Prostate gland (tissue), 2 donors: ENCODE measurements around the gene ABCA10. TPM values are rescaled to one million over a fixed set of nuclear protein-coding genes. Genes with fewer than 3 reads are reported as not detected.

Experiments used
- DNase-seq: peaks from one replicate; pipeline ENCODE4 v3.0.0-alpha.2; 2019; ENCODE audit warnings: low spot score
- H3K27ac ChIP-seq, 2 donors: fragments of 200-600 bp; sonication (generic); 2 replicates each; pipeline ENCODE4 v1.5.1; 2017 to 2019
- H3K27me3 ChIP-seq: fragments of 200-600 bp; sonication (generic); replicated peaks from 2 replicates; pipeline ENCODE4 v1.5.1; 2019; ENCODE audit not compliant: insufficient read depth
- H3K36me3 ChIP-seq, 2 donors: fragments of 200-600 bp; sonication (generic); 1 replicate in 1 of 2; 2 replicates in 1 of 2; pipeline versions ENCODE4 v1.5.1 to v1.8.1; 2017 to 2019
- H3K4me1 ChIP-seq: fragments of 200-600 bp; sonication (generic); replicated peaks from 2 replicates; pipeline ENCODE4 v1.5.1; 2019
- H3K4me3 ChIP-seq, 2 donors: fragments of 200-600 bp; sonication (generic); 2 replicates each; pipeline ENCODE4 v1.5.1; 2017 to 2019
- H3K9me3 ChIP-seq: fragments of 200-600 bp; sonication (generic); 2 replicates; pipeline ENCODE4 v1.5.1; 2017
- POLR2A ChIP-seq: fragments of 450-650 bp; IDR thresholded peaks from one replicate; pipeline ENCODE4 v1.6.1; 2016; ENCODE audit warnings: antibody characterized with exemption, mild to moderate bottlenecking
- POLR2AphosphoS5 ChIP-seq: sonication (generic); formaldehyde crosslinking; IDR thresholded peaks from one replicate; pipeline ENCODE4 v1.6.1; 2017; ENCODE audit warnings: antibody characterized with exemption
- WGBS: methylation state at CpG from one replicate; pipeline ENCODE4 v1.1.5; 2018; 5-methylcytosine and 5-hydroxymethylcytosine counted together
- intact Hi-C: fragments of 100-400 bp; cut with DNase I; formaldehyde crosslinking; loops from one replicate; pipeline ENCODE4 v1.14.2; 2022
- total RNA-seq, 2 donors: library from RNA; depleted of rRNA; stranded (reverse); fragments of >200 nt; gene quantifications; one replicate each; pipeline ENCODE4 v1.1.0, GENCODE V29; 2016
- TF ChIP-seq, protein P1 (sequence below), 4 experiments: fragments of 200-600 bp in 2 of 4; fragments of 450-650 bp in 2 of 4; sonication (generic) in 2 of 4; IDR thresholded peaks; 1 replicate in 3 of 4; 2 replicates in 1 of 4; pipeline ENCODE4 v1.5.1; 2016 to 2019; ENCODE audit warnings: antibody characterized with exemption in 4 of 4, mild to moderate bottlenecking in 2 of 4, moderate library complexity in 2 of 4

The ABCA10 gene
- total RNA-seq, 2 donors from 2014 or later = 0.59 to 6.6 TPM

DNA sequence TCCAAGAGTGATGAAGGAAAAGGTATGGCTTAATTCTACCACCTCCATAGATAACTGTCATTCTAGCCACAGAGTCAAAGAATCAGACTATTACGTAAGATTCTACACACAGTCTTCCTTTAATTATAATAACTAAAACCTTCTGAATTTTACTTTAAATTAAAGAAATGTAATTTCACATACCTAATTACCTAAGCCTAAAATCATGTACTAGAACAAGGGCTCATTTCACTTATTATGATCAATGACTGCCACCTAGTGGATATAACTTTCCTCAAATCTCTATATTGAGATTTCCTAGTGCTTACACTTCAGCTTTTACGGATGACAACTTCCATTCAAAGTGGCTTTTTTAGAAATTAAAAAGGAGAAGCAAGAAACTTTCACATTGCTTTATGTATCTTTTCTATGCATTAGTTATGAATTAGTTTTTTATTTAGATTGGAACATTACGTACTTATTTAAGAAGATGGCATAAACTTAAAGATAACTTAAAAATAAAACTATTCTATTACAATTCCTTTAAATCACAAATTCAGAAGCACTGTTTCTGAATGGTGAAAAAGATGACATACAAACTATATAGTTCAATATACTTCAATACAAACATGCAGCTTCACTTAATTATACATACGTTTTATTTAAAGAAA, 18.2 kb upstream of the ABCA10 start:
- Histone ChIP-seq H3K27ac (no peak overlapping the region), H3K27me3 (no peaks in the 10 kb centered on the region), H3K36me3 (no peaks in the 10 kb centered on the region), H3K4me1 (no peaks in the 10 kb centered on the region), H3K4me3 (no peak overlapping the region), H3K9me3 (no peaks in the 10 kb centered on the region)
- intact Hi-C loops = no loop called here
- DNase-seq = no peak
- TF ChIP-seq, protein P1, sequence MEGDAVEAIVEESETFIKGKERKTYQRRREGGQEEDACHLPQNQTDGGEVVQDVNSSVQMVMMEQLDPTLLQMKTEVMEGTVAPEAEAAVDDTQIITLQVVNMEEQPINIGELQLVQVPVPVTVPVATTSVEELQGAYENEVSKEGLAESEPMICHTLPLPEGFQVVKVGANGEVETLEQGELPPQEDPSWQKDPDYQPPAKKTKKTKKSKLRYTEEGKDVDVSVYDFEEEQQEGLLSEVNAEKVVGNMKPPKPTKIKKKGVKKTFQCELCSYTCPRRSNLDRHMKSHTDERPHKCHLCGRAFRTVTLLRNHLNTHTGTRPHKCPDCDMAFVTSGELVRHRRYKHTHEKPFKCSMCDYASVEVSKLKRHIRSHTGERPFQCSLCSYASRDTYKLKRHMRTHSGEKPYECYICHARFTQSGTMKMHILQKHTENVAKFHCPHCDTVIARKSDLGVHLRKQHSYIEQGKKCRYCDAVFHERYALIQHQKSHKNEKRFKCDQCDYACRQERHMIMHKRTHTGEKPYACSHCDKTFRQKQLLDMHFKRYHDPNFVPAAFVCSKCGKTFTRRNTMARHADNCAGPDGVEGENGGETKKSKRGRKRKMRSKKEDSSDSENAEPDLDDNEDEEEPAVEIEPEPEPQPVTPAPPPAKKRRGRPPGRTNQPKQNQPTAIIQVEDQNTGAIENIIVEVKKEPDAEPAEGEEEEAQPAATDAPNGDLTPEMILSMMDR (IDR thresholded peaks at IDR 0.05) = peak in 3 of 4 experiments; percentile 61 to 72 (median 69)
- TF ChIP-seq POLR2A (no peak), POLR2AphosphoS5 (no peak)
- 65% methylated on average over 4 of the region's 4 CpGs for WGBS

DNA sequence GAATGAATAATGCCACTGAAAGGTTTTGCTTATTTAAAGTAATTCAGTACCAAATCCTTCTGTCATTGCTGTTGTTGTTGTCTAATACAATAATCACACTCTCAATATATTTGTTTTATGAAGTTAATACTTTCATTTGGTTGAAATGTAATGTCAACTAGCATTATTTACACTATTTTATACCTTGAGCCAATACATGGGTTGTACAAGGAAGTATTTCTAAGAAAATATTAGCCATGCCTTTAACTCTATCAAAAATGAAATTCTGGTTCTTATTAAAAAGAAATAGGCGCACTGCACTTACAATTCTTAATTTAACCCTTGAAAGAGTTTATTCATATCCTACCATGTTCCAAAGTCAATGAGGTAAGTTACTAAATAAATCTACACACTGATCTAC, 17.6 kb upstream of the ABCA10 start:
- 46% methylated on average over 1 of the region's 1 CpG for WGBS
- H3K4me1 ChIP-seq = no peaks in the 10 kb centered on the region
- H3K27me3 ChIP-seq = no peaks in the 10 kb centered on the region
- intact Hi-C loops = no loop called here
- no peaks in the 10 kb centered on the region for H3K36me3 ChIP-seq
- no peak overlapping the region for H3K27ac ChIP-seq
- no peak for DNase-seq
- no peak overlapping the region for H3K4me3 ChIP-seq
- no peaks in the 10 kb centered on the region for H3K9me3 ChIP-seq
- TF ChIP-seq POLR2AphosphoS5 = no peak
- TF ChIP-seq POLR2A = no peak

DNA sequence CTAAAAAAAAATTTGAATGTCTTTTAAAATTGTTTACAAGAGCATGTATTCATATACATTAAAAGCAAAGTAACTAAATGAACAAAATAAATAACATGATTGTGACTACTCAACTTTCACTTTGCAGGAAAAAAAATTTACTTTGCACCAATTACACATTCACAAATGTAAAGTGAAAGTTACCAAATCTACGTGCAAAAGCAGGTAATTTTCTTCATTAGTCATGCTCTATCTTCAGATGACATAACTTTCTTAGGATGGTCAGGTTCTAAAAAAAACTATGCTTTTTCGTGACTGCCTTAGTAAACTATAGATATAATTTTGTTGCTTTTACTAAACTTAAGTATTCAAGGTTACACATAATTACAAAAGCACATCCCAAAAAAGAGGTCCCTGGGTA, 17.0 kb upstream of the ABCA10 start:
- Histone ChIP-seq H3K4me3 (no peak overlapping the region), H3K9me3 (no peaks in the 10 kb centered on the region), H3K27me3 (no peaks in the 10 kb centered on the region), H3K27ac (no peak overlapping the region), H3K36me3 (no peaks in the 10 kb centered on the region), H3K4me1 (no peaks in the 10 kb centered on the region)
- intact Hi-C loops = no loop called here
- WGBS = 82% methylated on average over 2 of the region's 2 CpGs
- no peak for DNase-seq
- TF ChIP-seq, protein P1 (IDR thresholded peaks at IDR 0.05) = no peak
- no peak for TF ChIP-seq POLR2AphosphoS5
- TF ChIP-seq POLR2A = no peak

DNA sequence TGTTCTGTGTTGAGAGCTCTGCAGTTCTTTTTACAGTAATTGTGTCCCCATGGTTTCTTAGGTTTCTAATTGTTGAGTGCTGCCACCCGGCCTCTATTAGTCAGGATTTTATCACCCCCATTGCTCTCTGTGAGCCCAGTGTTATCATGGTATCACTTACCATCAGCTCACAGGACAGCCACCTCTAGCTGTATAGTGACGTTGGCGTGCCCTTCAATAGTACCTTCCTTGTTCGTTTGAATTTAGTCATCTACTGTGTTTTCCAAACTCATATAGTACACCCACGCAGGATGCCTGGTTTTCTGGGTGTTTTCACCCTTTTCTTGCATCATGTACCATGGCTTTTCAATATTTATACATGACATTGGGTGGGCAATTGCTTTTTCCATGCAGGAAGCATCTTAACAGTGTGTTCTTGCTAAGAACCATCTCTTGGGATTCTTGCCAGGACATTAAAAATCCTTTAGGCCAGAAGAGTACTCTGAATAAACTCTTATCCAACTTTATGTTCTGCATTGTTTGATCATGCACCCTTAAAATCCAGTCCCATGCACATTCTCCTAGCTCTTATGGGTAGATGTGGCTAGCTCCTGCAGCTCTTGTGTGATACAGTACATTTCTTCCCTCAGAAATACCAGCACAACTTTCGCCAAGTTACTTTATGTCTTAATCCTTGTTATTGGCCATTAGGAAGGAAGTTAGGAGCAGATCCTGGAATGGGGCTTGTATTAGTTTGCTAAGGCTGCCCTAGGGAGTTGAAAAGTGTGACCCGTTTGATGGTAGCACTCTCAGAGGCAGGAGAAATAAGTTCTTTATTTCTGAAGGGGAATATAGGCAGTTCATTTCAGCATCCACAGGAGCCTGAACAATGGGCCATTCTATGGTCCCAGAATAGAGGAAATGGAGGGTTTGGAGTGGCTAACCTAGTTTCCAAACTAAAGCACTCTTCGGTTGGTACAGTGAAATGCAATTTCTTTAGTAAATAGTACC, 11.3 kb upstream of the ABCA10 start:
- TF ChIP-seq POLR2A (no peak), POLR2AphosphoS5 (peak; percentile 54)
- H3K9me3 ChIP-seq = no peaks in the 10 kb centered on the region
- no peaks in the 10 kb centered on the region for H3K27me3 ChIP-seq
- intact Hi-C loops = loop anchor here (5.0 to 10.0 kb wide), 2 partner anchors 325 to 463 kb away; no protein-coding TSS in a partner anchor
- peak; percentile 17 for DNase-seq
- no peak overlapping the region for H3K4me3 ChIP-seq
- no peak overlapping the region for H3K27ac ChIP-seq
- WGBS = 77% methylated on average over 8 of the region's 8 CpGs
- H3K4me1 ChIP-seq = no peaks in the 10 kb centered on the region
- H3K36me3 ChIP-seq = no peaks in the 10 kb centered on the region

DNA sequence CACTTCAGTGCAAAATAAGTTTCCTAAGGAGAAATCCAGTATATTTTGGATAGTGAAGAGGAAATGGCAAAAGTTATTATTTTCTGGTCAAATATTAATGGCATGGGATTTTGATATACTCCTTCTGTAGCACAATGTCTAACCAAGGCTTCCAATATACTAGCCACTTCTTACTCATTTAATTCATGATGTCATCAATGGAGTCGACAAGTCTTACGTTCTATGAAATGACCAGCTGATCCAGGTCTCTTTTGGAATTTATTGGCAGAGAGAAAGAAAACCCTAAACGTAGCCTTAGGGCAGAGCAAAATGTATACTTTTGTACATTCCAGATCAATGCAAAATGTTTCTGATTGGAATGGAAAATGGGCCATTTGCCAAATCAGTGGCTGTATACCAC, 8.3 kb upstream of the ABCA10 start:
- Histone ChIP-seq H3K4me1 (no peaks in the 10 kb centered on the region), H3K9me3 (no peaks in the 10 kb centered on the region), H3K4me3 (no peak overlapping the region), H3K27me3 (no peaks in the 10 kb centered on the region), H3K36me3 (no peaks in the 10 kb centered on the region), H3K27ac (no peak overlapping the region)
- no peak for DNase-seq
- 78% methylated on average over 3 of the region's 3 CpGs for whole genome bisulfite sequencing
- TF ChIP-seq POLR2A = no peak
- TF ChIP-seq, protein P1 (IDR thresholded peaks at IDR 0.05) = no peak
- no peak for TF ChIP-seq POLR2AphosphoS5
- intact Hi-C loops = loop anchor here (5.0 to 10.0 kb wide), 2 partner anchors 322 to 460 kb away; no protein-coding TSS in a partner anchor
